HG03159 (cell line): Measurements from ENCODE around the gene CLEC18C.
"Not testable (repeated sequence)": the region's sequence is repeated elsewhere in the genome, so short reads cannot be mapped to it uniquely, and the experiment has no call there.

Source experiments
- ATAC-seq: cut with Tn5 transposase; IDR thresholded peaks from one replicate; pipeline ENCODE4 v1.9.1; 2021; ENCODE audit warnings: mild to moderate bottlenecking, moderate library complexity; ENCODE audit not compliant: unreplicated experiment

CLEC18C gene

GRCh38 chr16:70158261-70158939, 15.2 kb upstream of the CLEC18C start:
- ATAC-seq: no peak

GRCh38 chr16:70159355-70160348, 13.9 kb upstream of the CLEC18C start:
- ATAC-seq: no peak

GRCh38 chr16:70160388-70160787, 13.2 kb upstream of the CLEC18C start:
- no peak for ATAC-seq

- ATAC-seq: no peak
These were observed 12.8 kb upstream of the CLEC18C start for GRCh38 chr16:70160821-70161220.

GRCh38 chr16:70161350-70161749, 12.2 kb upstream of the CLEC18C start:
- ATAC-seq: no peak

- no peak for ATAC-seq
These were observed 11.5 kb upstream of the CLEC18C start for GRCh38 chr16:70162041-70162451.

GRCh38 chr16:70163596-70163995, 10.0 kb upstream of the CLEC18C start:
- ATAC-seq: no peak

GRCh38 chr16:70166688-70167087, 6.9 kb upstream of the CLEC18C start:
- ATAC-seq: not testable (repeated sequence)

GRCh38 chr16:70173916-70174315, 329 bp downstream of the CLEC18C start:
- not testable (repeated sequence) for ATAC-seq

GRCh38 chr16:70174387-70174932, 873 bp downstream of the CLEC18C start:
- not testable (repeated sequence) for ATAC-seq

GRCh38 chr16:70187858-70188607, 14.4 kb downstream of the CLEC18C start:
- ATAC-seq: not testable (repeated sequence)

- not testable (repeated sequence) for ATAC-seq
These were observed 15.0 kb downstream of the CLEC18C start for GRCh38 chr16:70188608-70188915.

- ATAC-seq: not testable (repeated sequence)
These were observed 17.0 kb downstream of the CLEC18C start for GRCh38 chr16:70190574-70190973.

- ATAC-seq: not testable (repeated sequence)
These were observed 23.2 kb downstream of the CLEC18C start for GRCh38 chr16:70196683-70197300.

- ATAC-seq: not testable (repeated sequence)
These were observed 24.0 kb downstream of the CLEC18C start for GRCh38 chr16:70197611-70198010.

- not testable (repeated sequence) for ATAC-seq
These were observed 24.6 kb downstream of the CLEC18C start for GRCh38 chr16:70198230-70198629.

GRCh38 chr16:70198666-70199065, 25.1 kb downstream of the CLEC18C start:
- ATAC-seq: not testable (repeated sequence)

GRCh38 chr16:70199170-70199569, 25.6 kb downstream of the CLEC18C start:
- not testable (repeated sequence) for ATAC-seq

- ATAC-seq: not testable (repeated sequence)
These were observed 26.5 kb downstream of the CLEC18C start for GRCh38 chr16:70200063-70200462.

GRCh38 chr16:70203508-70203907, 29.9 kb downstream of the CLEC18C start:
- ATAC-seq: not testable (repeated sequence)
